NCI-H1092 treated with DMSO at 0.1 percent for 48 hours (cell line): ENCODE data around the gene PKD2.

Experiments used
- DNase-seq: peaks from one replicate; lab custom pipeline; 2025; lab: John Stamatoyannopoulos, UW

PKD2 gene

GRCh38 chr4:88007304-88008121 lies at the start of gene PKD2:
Gene PKD2, plus strand, starts transcription at chr4:88007635. Its CDS starts 99 bp downstream, at chr4:88007734.
- peak; percentile 58 for DNase-seq

- DNase-seq: no peak
Measured at GRCh38 chr4:87961993-87962392, 45.4 kb upstream of the PKD2 start.

DNA sequence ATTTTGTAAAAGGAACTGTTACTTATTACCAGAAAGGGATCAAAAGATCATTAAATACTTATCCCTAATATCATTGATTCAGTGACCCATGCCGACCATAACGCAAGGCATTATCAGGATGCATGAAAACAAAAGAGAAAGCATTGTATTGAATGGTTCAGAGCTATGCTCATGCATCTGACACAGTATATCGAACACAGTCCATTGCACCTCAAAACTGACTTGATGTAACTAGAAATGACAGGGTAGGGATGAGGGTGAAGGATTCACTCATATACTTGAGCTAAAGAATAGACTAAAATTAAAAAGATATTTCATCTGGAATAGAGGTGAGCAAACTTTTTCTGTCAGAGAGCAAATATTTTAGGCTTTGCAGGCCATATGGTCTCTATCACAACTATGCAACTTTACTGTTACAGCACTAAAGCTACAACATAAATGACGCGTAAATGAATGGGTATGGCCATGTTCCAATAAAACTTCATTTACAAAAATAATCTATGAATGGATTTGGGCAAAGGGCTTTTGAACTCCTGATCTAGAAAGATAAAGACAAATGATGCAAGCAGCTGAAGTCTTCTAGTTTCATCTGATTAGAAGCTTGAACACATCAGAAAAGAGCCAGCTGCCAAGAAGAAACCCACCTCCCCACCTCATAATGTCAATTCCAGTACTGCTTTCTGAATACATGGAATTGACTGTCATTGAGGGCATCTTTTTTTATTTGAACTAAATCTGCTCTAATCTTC lies 44.9 kb upstream of the PKD2 start:
- no peak for DNase-seq

DNA sequence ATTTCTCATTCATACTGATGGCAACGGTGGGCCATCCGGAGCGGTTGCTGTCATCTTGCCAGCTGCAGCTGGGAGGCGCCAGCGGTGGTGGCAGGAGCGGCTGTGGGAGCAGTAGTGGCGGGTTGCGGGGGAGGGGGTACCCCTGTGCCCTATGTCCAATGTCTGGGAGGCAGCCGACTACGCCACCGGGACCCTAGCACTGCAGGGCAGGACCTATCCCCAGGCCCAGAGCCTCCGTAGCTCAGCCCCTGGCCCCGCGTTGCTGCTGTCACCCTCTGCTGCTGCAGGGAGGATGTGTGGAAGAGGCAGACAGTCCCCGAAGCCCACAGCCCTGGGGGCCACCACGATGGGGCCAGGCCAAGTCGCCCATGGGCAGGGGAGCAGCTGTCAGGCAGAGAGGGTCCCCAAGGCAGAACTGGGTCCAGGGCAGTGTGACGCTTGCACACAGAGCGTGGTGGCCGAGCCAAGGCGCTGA lies 41.9 kb upstream of the PKD2 start:
- DNase-seq: no peak

GRCh38 chr4:87966095-87966496 lies 41.3 kb upstream of the PKD2 start:
- no peak for DNase-seq

- DNase-seq: no peak
Measured at GRCh38 chr4:87967193-87967592, 40.2 kb upstream of the PKD2 start.

DNA sequence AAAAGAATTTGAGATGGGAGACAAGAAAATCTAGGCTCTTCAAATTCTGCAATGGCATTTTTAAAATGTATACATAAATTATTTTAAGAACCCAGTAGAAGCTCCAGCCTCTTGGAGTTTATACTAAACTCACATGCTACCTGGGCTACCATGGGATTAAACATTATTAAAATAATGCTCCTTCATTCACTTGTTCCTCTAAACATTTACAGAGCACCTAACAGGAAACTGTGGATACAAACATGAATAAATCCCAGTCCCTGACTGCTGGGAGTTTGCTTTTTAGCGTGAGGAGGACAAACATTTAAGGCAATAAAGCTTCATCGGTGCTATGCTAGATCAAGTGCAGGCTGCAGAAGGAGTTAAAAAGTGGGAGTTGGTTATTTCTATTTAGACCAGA lies 37.3 kb upstream of the PKD2 start:
- no peak for DNase-seq

- DNase-seq: peak; percentile 6
Measured at GRCh38 chr4:87971866-87972265, 35.6 kb upstream of the PKD2 start.

GRCh38 chr4:87973283-87974169 lies 33.9 kb upstream of the PKD2 start:
- peak; percentile 29 for DNase-seq

- DNase-seq: no peak
Measured at GRCh38 chr4:87974856-87975462, 32.5 kb upstream of the PKD2 start.

DNA sequence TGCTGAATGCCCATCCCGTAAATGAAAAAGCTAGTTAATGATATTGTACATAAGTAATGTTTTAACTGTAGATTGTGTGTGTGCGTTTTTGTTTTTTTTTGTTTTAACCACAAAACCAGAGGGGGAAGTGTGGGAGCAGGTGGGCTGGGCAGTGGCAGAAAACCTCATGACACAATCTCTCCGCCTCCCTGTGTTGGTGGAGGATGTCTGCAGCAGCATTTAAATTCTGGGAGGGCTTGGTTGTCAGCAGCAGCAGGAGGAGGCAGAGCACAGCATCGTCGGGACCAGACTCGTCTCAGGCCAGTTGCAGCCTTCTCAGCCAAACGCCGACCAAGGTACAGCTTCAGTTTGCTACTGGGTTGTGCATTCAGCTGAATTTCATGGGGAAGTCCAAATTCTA lies 32.0 kb upstream of the PKD2 start, which contains the start of gene SPP1:
TSS of gene SPP1 (plus strand) at position 249 of the 400 bp plus-strand sequence. CDS start 1,182 bp downstream, outside the sequence.
- DNase-seq: no peak

- no peak for DNase-seq
Measured at GRCh38 chr4:87977521-87978278, 29.7 kb upstream of the PKD2 start.

DNA sequence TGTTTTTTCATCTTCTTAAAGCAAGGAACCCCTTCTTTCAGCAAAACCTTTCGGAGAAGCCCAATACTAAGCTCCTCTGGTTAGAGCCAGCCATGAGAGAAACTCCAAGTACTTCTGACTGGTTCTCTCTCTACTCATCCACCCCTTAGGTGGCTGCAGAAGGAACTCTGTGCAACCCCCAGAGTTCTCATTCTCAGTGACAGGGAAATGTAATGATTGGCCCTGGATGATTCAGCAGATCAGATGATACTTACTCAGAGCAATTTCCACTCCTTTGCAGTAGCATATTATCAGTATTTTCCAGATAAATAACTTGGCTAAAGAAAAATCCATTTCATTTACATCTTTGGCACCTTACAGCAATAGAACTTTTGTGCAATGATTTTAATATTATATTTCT lies 28.8 kb upstream of the PKD2 start:
- DNase-seq: no peak

DNA sequence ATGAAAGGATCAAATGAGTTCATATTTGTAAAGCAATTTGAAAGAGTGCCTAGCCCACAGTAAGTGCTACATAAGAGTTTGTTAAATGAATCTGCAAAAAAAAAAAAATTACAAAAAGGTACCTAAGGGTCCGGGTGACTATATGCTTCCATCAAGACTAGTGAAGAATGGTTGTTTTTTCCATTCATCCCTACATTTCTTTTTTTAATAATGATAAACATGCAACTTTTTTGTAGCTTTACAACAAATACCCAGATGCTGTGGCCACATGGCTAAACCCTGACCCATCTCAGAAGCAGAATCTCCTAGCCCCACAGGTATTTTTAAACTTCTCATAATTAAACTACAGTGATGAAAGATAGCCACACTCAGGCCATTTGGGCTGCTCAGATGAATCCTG lies 27.6 kb upstream of the PKD2 start:
- DNase-seq: no peak

DNA sequence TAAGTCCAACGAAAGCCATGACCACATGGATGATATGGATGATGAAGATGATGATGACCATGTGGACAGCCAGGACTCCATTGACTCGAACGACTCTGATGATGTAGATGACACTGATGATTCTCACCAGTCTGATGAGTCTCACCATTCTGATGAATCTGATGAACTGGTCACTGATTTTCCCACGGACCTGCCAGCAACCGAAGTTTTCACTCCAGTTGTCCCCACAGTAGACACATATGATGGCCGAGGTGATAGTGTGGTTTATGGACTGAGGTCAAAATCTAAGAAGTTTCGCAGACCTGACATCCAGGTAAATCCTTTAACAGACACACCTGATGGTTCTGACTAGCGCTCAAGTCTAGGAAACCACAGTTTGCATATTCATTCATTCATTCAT lies 25.9 kb upstream of the PKD2 start:
- DNase-seq: no peak

- DNase-seq: no peak
Measured at GRCh38 chr4:87982036-87982435, 25.4 kb upstream of the PKD2 start.

DNA sequence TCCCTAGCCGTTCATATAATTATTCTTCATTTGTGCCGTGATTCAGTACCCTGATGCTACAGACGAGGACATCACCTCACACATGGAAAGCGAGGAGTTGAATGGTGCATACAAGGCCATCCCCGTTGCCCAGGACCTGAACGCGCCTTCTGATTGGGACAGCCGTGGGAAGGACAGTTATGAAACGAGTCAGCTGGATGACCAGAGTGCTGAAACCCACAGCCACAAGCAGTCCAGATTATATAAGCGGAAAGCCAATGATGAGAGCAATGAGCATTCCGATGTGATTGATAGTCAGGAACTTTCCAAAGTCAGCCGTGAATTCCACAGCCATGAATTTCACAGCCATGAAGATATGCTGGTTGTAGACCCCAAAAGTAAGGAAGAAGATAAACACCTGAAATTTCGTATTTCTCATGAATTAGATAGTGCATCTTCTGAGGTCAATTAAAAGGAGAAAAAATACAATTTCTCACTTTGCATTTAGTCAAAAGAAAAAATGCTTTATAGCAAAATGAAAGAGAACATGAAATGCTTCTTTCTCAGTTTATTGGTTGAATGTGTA lies 24.9 kb upstream of the PKD2 start:
- no peak for DNase-seq

DNA sequence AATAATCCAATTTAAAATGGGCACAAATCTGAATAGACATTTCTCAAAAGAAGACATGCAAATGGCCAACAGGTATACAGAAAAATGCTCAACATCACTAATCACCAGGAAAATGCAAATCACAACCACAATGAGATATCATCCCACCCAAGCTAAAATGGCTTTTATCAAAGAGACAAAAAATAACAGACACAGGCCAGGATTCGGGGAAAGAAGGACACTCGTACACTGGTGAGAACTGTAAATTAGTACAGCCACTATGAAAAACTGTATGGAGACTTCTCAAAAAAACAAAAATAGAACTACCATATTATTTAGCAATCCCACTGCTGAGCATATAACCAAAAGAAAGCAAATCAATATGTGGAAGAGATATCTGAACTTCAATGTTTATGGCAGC lies 23.4 kb upstream of the PKD2 start:
- DNase-seq: no peak

GRCh38 chr4:87985097-87985886 lies 22.1 kb upstream of the PKD2 start:
- DNase-seq: peak; percentile 53

DNA sequence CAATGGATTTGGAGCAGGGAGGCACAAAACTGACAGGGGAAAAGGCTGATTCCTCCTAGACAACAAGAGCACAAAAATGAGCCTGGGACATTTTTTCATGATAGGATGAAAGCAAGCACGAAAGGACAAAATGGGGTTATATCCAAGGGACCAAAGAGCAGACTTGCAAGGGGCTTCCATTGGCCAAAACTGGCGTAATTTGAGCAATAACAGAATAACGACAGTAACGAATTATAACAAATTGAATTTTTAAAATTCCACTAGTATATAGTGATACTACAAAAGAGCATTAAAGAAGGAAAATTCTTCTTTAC lies 21.6 kb upstream of the PKD2 start:
- DNase-seq: no peak
